Body of pancreas (tissue), 4 donors: ENCODE measurements around the gene PCBP3. TPM values are rescaled to one million over a fixed set of nuclear protein-coding genes. Genes with fewer than 3 reads are reported as not detected.

ENCODE experiments used
- ATAC-seq: fragments of 150-250 bp; one replicate; pipeline ENCODE4 v1.9.1; 2016
- DNase-seq, 4 donors: peaks; one replicate each; pipeline ENCODE4 v3.0.0-alpha.2; 2019
- H3K27ac ChIP-seq, 4 donors: fragments of 200-600 bp; sonication (generic); 1 replicate in 3 of 4; 2 replicates in 1 of 4; pipeline versions ENCODE4 v1.5.1 to v1.6.1; 2016 to 2019; ENCODE audit warnings: mild to moderate bottlenecking in 1 of 4, mixed read lengths in 1 of 4, moderate library complexity in 1 of 4
- H3K27me3 ChIP-seq, 2 donors: fragments of 200-600 bp; sonication (generic); one replicate each; pipeline ENCODE4 v1.6.0; 2016; ENCODE audit warnings: mild to moderate bottlenecking in 1 of 2
- H3K36me3 ChIP-seq, 2 donors: fragments of 200-600 bp; sonication (generic); replicated peaks in 1 of 2; 2 replicates each; pipeline ENCODE4 v1.5.1; 2016; ENCODE audit warnings: low read depth in 2 of 2; ENCODE audit not compliant: insufficient read depth in 1 of 2
- H3K4me1 ChIP-seq: fragments of 200-600 bp; sonication (generic); one replicate; pipeline ENCODE4 v1.6.0; 2016
- H3K4me3 ChIP-seq, 2 donors: fragments of 200-600 bp; sonication (generic); 1 replicate in 1 of 2; 2 replicates in 1 of 2; pipeline ENCODE4 v1.5.1; 2016 to 2019
- H3K9me3 ChIP-seq, 3 donors: fragments of 200-600 bp; sonication (generic); 1 replicate in 2 of 3; 2 replicates in 1 of 3; pipeline ENCODE4 v1.5.1; 2016
- CTCF ChIP-seq, 7 experiments: fragments of 450-650 bp in 4 of 7; fragments of 200-600 bp in 3 of 7; sonication (generic) in 3 of 7; IDR thresholded peaks; one replicate each; pipeline ENCODE4 v1.5.1; 2016 to 2019; ENCODE audit warnings: antibody characterized with exemption in 7 of 7
- POLR2A ChIP-seq, 3 donors: fragments of 450-650 bp; IDR thresholded peaks; one replicate each; pipeline ENCODE4 v1.6.1; 2016; ENCODE audit warnings: antibody characterized with exemption in 3 of 3, mild to moderate bottlenecking in 2 of 3
- WGBS, 2 donors: methylation state at CpG; one replicate each; pipeline ENCODE4 v1.1.5; 2017; 5-methylcytosine and 5-hydroxymethylcytosine counted together
- intact Hi-C: fragments of 100-400 bp; cut with DNase I; formaldehyde crosslinking; loops from one replicate; pipeline ENCODE4 v1.15.1; 2023
- total RNA-seq, 2 donors: library from RNA; depleted of rRNA; stranded (reverse); fragments of >200 nt; gene quantifications; one replicate each; pipeline ENCODE4 v1.1.0, GENCODE V29; 2016

PCBP3 gene
- total RNA-seq, 2 donors from 2014 or later, result 1.3 to 4.6 TPM

- ATAC-seq (no peak), DNase-seq (no peak)
- no peaks in the 10 kb centered on the region for H3K27me3 ChIP-seq
- intact Hi-C loops, result no loop called here
- no peaks in the 10 kb centered on the region for H3K36me3 ChIP-seq
- no peaks in the 10 kb centered on the region for H3K4me1 ChIP-seq
- H3K27ac ChIP-seq, result no peak overlapping the region
- H3K4me3 ChIP-seq, result no peak overlapping the region
- WGBS, 2 donors, result 68 to 73% methylated on average over 5 to 31 of the region's 31 CpGs
- no peak for TF ChIP-seq CTCF (IDR thresholded peaks at IDR 0.05)
- no peak for TF ChIP-seq POLR2A (IDR thresholded peaks at IDR 0.05)
- H3K9me3 ChIP-seq, result no peaks in the 10 kb centered on the region
These were observed 14.2 kb upstream of the PCBP3 start for GRCh38 chr21:45629046-45629981.

GRCh38 chr21:45630066-45630694, 13.3 kb upstream of the PCBP3 start:
- no peak overlapping the region for H3K4me3 ChIP-seq
- H3K9me3 ChIP-seq, result no peaks in the 10 kb centered on the region
- TF ChIP-seq CTCF (IDR thresholded peaks at IDR 0.05), result no peak
- TF ChIP-seq POLR2A (IDR thresholded peaks at IDR 0.05), result no peak
- ATAC-seq, result no peak
- no peaks in the 10 kb centered on the region for H3K36me3 ChIP-seq
- 71% methylated on average over 8 to 16 of the region's 16 CpGs for WGBS, 2 donors
- DNase-seq, result no peak
- intact Hi-C loops, result no loop called here
- no peaks in the 10 kb centered on the region for H3K27me3 ChIP-seq
- no peak overlapping the region for H3K27ac ChIP-seq
- no peaks in the 10 kb centered on the region for H3K4me1 ChIP-seq

DNA sequence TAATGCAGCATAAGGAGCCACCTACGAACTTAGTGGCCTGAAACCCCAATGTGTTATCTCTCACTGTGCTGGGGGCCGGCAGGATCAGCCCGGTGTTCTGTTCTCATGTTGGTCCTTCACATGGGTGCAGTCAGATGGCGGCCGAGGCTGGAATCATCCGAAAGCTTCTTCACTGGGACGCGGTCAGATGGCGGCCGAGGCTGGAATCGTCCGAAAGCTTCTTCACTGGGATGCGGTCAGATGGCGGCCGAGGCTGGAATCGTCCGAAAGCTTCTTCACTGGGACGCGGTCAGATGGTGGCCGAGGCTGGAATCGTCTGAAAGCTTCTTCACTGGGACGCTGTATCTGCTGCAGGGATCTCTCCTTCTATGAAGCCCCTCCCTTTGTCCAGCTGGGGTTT, 12.6 kb upstream of the PCBP3 start:
- Histone ChIP-seq H3K4me3 (no peak overlapping the region), H3K9me3 (no peaks in the 10 kb centered on the region), H3K36me3 (no peaks in the 10 kb centered on the region), H3K27me3 (no peaks in the 10 kb centered on the region), H3K4me1 (no peaks in the 10 kb centered on the region), H3K27ac (no peak overlapping the region)
- no peak for TF ChIP-seq POLR2A (IDR thresholded peaks at IDR 0.05)
- TF ChIP-seq CTCF (IDR thresholded peaks at IDR 0.05), result no peak
- 78 to 80% methylated on average over 22 of the region's 22 CpGs for WGBS, 2 donors
- intact Hi-C loops, result no loop called here
- ATAC-seq (no peak), DNase-seq (no peak)

DNA sequence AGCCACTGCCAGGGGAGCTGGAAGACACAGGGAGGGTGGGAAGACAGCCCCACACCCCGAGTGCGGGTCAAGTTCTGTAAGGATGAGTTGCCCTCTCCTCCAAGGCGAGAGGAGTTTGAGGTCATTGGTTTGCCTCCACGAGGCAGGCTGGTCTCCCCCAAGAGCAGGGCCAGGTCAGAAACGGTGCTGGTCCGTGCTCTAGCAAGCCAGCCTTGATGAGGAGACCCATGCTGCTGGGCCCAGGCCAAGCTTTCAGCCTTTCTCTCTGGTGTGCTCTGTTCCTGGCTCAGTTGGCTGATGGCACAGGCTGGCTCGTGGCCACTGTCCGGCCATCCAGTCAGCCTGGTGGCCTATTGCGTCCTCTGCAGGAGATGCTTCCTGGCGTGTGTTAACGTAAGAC, 12.0 kb upstream of the PCBP3 start:
- 56 to 72% methylated on average over 9 to 11 of the region's 11 CpGs for WGBS, 2 donors
- ATAC-seq (no peak), DNase-seq (no peak)
- H3K4me3 ChIP-seq, result no peak overlapping the region
- H3K36me3 ChIP-seq, result no peaks in the 10 kb centered on the region
- H3K4me1 ChIP-seq, result no peaks in the 10 kb centered on the region
- H3K27me3 ChIP-seq, result no peaks in the 10 kb centered on the region
- intact Hi-C loops, result no loop called here
- H3K27ac ChIP-seq, result no peak overlapping the region
- no peaks in the 10 kb centered on the region for H3K9me3 ChIP-seq
- no peak for TF ChIP-seq POLR2A (IDR thresholded peaks at IDR 0.05)
- no peak for TF ChIP-seq CTCF (IDR thresholded peaks at IDR 0.05)
